GM19025 (cell line): Measurements from ENCODE around the gene CTNNA2.
"Not testable (repeated sequence)": the region's sequence is repeated elsewhere in the genome, so short reads cannot be mapped to it uniquely, and the experiment has no call there.

Source experiments
- ATAC-seq: cut with Tn5 transposase; IDR thresholded peaks from one replicate; pipeline ENCODE4 v1.9.1; 2021; ENCODE audit warnings: mild to moderate bottlenecking, low read depth, moderate library complexity; ENCODE audit not compliant: unreplicated experiment

Gene CTNNA2

GRCh38 chr2:80167284-80167808 is 654.5 kb downstream of the CTNNA2 start:
- ATAC-seq, result no peak

- no peak for ATAC-seq
Observed at GRCh38 chr2:80168037-80168436, 655.2 kb downstream of the CTNNA2 start.

- ATAC-seq, result no peak
Observed at GRCh38 chr2:80168801-80169200, 656.0 kb downstream of the CTNNA2 start.

GRCh38 chr2:80169811-80170594 is 657.2 kb downstream of the CTNNA2 start:
- no peak for ATAC-seq

GRCh38 chr2:80185091-80185490 is 672.2 kb downstream of the CTNNA2 start:
- no peak for ATAC-seq

GRCh38 chr2:80186262-80186661 is 673.4 kb downstream of the CTNNA2 start:
- ATAC-seq, result no peak

GRCh38 chr2:80187156-80187555 is 674.3 kb downstream of the CTNNA2 start:
- no peak for ATAC-seq

GRCh38 chr2:80190166-80190565 is 677.3 kb downstream of the CTNNA2 start:
- no peak for ATAC-seq

- ATAC-seq, result no peak
Observed at GRCh38 chr2:80193566-80193965, 680.7 kb downstream of the CTNNA2 start.

- ATAC-seq, result no peak
Observed at GRCh38 chr2:80195034-80195433, 682.2 kb downstream of the CTNNA2 start.

- no peak for ATAC-seq
Observed at GRCh38 chr2:80198042-80198441, 685.2 kb downstream of the CTNNA2 start.

GRCh38 chr2:80199504-80199903 is 686.7 kb downstream of the CTNNA2 start:
- ATAC-seq, result no peak

- not testable (repeated sequence) for ATAC-seq
Observed at GRCh38 chr2:80203929-80204328, 691.1 kb downstream of the CTNNA2 start.

- ATAC-seq, result no peak
Observed at GRCh38 chr2:80205498-80205897, 692.6 kb downstream of the CTNNA2 start.

- no peak for ATAC-seq
Observed at GRCh38 chr2:80209458-80209857, 696.6 kb downstream of the CTNNA2 start.

- ATAC-seq, result no peak
Observed at GRCh38 chr2:80217446-80217845, 704.6 kb downstream of the CTNNA2 start.

- no peak for ATAC-seq
Observed at GRCh38 chr2:80222644-80223043, 709.8 kb downstream of the CTNNA2 start.

GRCh38 chr2:80231421-80231820 is 718.6 kb downstream of the CTNNA2 start:
- no peak for ATAC-seq

- no peak for ATAC-seq
Observed at GRCh38 chr2:80233333-80233732, 720.5 kb downstream of the CTNNA2 start.

GRCh38 chr2:80238692-80239469 is 726.0 kb downstream of the CTNNA2 start:
- no peak for ATAC-seq

- ATAC-seq, result no peak
Observed at GRCh38 chr2:80242355-80242910, 729.6 kb downstream of the CTNNA2 start.
